HG03280 (cell line): Measurements from ENCODE around the gene GLIS1.

Experiments used
- ATAC-seq: cut with Tn5 transposase; IDR thresholded peaks from one replicate; pipeline ENCODE4 v1.9.1; 2021; ENCODE audit warnings: mild to moderate bottlenecking, moderate library complexity; ENCODE audit not compliant: unreplicated experiment

Gene GLIS1

DNA sequence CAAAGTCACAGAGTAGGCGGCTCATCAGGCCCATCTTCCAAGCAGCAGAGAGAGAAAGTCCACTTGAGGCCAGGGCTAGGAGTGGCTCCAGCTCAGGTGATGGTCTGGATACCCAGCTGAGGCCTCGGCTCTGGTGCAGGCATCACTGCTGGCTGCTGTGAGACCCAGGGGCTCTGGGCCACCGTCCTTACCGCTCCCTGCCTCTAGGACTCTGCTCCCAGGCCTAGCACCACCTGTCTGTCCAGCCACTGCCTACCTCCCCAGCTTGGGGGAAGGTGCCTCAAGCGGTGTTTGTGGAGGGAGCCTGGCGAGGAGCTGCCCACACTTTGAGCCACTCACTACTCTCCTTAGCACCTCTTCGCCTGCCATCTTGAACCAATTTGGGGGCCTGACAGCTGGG, 221.9 kb downstream of the GLIS1 start:
- no peak for ATAC-seq

GRCh38 chr1:53516181-53516580, 222.8 kb downstream of the GLIS1 start:
- ATAC-seq, result no peak

- ATAC-seq, result no peak
Observed at GRCh38 chr1:53514436-53514835, 224.5 kb downstream of the GLIS1 start.

GRCh38 chr1:53513846-53514245, 225.1 kb downstream of the GLIS1 start:
- ATAC-seq, result no peak

GRCh38 chr1:53512807-53513755, 225.9 kb downstream of the GLIS1 start:
- ATAC-seq, result no peak

DNA sequence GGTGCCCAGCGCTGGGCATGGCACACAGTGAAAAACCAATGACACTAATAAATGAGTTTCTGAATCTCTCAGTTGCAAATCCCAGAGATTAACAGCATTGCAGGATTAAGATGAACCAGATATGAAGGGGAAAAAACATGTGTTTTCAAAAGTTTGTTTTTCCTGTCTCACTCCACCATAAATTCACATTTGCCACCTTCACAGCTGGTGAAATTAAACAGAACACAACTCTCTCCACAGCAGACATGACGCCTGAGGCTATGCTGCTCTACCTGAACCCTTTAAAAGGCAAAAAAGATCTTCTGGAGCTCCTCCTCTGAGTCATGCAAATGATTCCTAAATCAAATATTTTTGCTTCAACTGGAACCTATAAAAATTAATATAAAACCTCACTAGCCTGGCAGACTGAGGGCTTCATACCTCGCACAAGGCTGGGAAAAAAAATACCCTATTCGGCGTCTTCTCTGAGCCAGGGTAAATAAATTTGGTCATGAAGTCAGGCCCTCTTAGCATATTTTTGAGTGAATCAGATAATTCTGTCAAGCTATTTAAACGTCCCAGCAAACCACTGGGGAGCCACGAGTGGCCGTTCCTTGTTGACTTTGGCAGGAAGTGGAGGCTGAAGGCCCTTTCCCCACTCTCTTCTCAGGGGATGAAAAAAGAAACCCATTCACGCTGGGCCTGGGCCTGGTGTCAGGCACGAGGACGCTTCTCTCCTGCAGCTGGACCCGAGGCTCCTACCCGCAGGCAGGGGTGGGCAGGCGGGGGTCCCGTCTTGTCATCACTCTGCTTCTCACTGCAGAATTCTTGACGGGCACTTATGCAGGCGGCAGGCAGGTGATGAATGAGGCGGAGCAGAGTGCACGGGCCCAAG, 226.8 kb downstream of the GLIS1 start:
- no peak for ATAC-seq

- ATAC-seq, result no peak
Observed at GRCh38 chr1:53511323-53511932, 227.5 kb downstream of the GLIS1 start.

- ATAC-seq, result no peak
Observed at GRCh38 chr1:53510215-53510614, 228.7 kb downstream of the GLIS1 start.

GRCh38 chr1:53509775-53510174, 229.2 kb downstream of the GLIS1 start:
- ATAC-seq, result no peak

DNA sequence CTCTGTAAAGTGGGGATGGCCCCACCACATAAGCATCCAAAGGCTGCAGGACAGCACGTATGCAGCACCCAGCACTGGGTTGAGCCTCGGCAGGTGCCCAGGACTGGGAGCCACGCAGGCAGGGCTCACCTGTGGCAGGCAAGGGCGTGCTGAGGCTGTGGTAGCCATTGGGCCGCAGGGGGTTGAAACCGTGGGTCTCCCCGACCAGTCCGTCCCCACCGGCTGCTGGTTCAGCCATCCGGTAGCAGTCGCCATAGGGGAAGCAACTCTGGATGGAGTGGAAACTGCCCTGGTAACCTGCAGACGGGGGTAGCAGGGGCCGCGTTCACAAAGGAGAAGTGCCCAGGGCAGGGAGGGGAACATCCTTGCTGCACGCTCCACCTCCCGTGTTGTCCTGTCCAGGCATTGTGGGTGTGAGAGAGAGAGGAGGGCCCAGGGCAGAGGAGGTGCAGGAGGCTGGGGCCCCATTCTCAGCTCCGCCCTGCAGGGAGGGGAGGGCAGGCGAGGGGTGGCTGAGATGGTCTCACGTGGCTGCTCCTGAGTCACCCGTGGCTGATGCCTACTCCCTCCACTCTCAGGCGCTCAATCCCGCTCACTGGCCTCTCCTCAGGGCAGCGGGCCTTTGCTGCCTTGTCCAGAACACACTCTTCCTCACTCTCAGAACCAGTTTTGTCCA, 229.8 kb downstream of the GLIS1 start:
- ATAC-seq, result no peak

- ATAC-seq, result no peak
Observed at GRCh38 chr1:53508056-53508990, 230.6 kb downstream of the GLIS1 start.

GRCh38 chr1:53507116-53507820, 231.7 kb downstream of the GLIS1 start:
- no peak for ATAC-seq

DNA sequence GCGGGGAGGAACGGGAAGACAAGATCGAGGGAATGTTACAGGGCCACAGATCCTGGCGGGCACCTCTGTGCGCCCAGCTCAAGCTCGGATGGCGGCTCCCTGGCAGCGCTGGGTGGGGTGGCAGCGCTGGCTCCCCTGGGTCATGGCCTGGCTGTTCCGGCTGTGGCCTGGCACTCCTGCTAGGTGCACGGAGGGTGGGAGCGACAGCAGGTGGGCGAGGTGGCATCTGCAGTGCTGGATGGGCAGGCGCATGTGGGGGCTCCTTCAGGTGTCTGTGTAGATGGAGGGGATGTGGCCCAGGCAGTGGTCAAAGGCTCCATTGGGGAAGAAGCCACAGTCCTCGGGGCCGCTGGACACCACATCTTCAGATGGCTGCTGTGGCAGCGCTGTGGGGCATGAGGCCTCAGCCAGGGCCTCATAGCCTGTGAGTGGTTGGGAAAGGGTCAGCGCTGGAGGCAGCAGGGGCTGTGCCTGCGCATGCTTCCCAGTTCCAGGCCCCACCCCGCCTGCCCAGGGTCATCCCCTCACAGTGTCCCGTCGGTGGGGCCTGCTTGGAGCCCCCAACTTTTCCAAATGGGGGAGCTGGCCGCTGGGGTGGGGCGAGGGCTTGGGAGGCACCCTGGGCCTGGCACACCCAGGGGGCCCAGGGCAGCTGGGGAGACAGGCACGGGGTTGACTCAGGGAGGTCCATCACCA, 232.5 kb downstream of the GLIS1 start:
- ATAC-seq, result no peak

DNA sequence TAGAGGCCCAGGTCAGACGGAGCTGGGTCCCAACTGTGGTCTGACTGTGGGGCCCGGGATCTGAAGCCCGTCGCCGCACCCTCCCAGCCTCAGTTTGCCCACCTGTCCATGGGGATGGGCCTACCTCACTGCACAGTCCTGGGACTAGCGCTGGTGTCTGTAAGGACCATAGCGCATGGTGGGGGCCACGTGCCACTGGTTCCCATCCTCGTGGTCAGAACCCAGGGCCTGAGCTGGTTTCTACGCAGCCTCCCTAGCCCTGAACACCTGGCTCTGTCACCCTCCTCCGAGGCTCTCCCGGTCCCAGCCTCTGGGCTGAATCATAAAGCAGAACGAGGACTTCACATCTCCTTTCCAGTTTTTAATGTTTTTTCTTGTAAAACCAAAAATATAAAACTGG, 233.1 kb downstream of the GLIS1 start:
- ATAC-seq, result no peak

DNA sequence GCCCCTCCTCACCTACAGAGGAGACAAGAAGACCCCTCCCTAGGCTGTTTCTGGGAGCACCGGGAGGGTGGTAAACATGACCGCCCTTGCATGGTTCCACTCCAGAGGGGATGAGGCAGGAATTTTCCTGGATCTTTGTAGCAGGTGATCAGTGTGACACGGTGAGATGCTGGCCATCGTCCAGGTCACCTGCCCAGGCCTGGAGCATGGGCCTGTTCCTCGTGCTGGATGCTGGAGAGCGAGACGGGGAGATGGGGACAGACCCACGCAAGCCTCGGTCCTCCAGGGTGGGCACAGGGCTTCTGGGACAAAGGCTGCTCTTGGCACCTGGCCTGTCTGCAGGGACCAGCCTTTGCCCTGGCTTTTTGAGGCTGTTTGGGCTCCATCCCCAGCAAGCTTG, 233.6 kb downstream of the GLIS1 start:
- no peak for ATAC-seq

GRCh38 chr1:53504901-53505300, 234.1 kb downstream of the GLIS1 start:
- no peak for ATAC-seq

GRCh38 chr1:53503433-53504217, 235.3 kb downstream of the GLIS1 start:
- no peak for ATAC-seq
